HG02588 (cell line): ENCODE data around the gene B3GNT2.

Experiments
- ATAC-seq: cut with Tn5 transposase; IDR thresholded peaks from one replicate; pipeline ENCODE4 v1.9.1; 2021; ENCODE audit warnings: mild to moderate bottlenecking, moderate library complexity; ENCODE audit not compliant: unreplicated experiment

The B3GNT2 gene

GRCh38 chr2:62202729-62203128 lies 6.8 kb downstream of the B3GNT2 start:
- no peak for ATAC-seq

GRCh38 chr2:62203459-62203858 lies 7.5 kb downstream of the B3GNT2 start:
- no peak for ATAC-seq

GRCh38 chr2:62204998-62205496 lies 9.1 kb downstream of the B3GNT2 start:
- no peak for ATAC-seq

DNA sequence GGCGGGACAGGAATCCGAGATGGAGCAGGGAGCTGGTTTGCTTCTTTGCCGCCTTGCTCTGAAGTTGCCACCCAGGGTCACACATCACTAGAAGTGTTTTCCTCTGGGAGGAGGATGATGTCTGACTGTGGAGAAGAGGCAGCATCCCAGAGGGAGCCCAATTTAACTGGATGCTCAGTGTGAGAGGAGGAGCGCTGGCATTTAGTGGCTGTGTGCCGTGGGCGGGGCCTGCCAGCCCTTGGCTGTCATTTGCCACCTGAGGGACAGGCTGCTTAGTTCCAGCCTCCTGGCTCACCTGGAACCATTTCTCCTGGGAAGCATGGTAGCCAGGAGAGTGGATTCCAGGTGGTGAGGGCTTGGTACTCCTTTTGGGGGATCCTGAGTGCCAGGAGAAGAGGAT lies 9.6 kb downstream of the B3GNT2 start:
- ATAC-seq, result no peak

DNA sequence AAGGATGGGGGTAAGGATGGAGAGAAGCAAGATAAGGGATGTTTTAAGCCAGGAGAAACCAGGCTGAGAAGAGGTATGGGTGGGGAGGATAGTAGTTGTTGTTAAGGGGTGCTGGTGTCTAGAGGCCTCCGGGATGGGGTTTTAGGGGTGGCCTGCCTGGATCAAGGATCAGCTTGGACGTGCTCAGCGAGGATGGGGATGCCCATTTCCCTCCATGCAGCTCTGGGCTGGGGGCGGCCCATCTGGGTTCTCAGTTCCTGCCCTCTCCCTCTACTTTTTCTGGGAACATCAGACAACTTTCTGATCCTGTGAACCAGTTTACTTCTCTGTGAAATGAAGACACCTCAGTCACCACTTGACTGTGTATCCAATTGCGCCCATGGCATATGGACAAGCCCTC lies 10.1 kb downstream of the B3GNT2 start:
- no peak for ATAC-seq

GRCh38 chr2:62207491-62207890 lies 11.6 kb downstream of the B3GNT2 start:
- ATAC-seq, result no peak

GRCh38 chr2:62208074-62208757 lies 12.3 kb downstream of the B3GNT2 start:
- ATAC-seq, result no peak

DNA sequence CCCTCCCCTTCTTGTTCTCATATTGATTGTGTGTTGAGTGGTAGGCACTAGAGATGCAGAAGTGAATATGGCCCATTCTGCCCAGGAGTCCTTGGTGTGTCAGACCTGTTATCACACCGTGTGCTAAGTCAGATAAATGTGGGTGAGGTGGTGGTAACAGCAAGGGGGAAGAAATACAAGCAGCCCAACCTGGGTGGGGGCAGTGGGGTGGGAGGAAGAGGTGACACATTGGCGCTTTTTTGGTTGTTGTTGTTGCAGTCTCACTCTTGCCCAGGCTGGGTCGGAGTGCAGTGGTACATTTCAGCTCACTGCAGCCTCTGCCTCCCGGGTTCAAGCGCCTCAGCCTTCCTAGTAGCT lies 12.8 kb downstream of the B3GNT2 start:
- ATAC-seq, result no peak

- ATAC-seq, result no peak
Measured at GRCh38 chr2:62209427-62209991, 13.6 kb downstream of the B3GNT2 start.

- ATAC-seq, result no peak
Measured at GRCh38 chr2:62215306-62216064, 19.6 kb downstream of the B3GNT2 start.

- no peak for ATAC-seq
Measured at GRCh38 chr2:62216113-62216512, 20.2 kb downstream of the B3GNT2 start.

- no peak for ATAC-seq
Measured at GRCh38 chr2:62216616-62217015, 20.7 kb downstream of the B3GNT2 start.

DNA sequence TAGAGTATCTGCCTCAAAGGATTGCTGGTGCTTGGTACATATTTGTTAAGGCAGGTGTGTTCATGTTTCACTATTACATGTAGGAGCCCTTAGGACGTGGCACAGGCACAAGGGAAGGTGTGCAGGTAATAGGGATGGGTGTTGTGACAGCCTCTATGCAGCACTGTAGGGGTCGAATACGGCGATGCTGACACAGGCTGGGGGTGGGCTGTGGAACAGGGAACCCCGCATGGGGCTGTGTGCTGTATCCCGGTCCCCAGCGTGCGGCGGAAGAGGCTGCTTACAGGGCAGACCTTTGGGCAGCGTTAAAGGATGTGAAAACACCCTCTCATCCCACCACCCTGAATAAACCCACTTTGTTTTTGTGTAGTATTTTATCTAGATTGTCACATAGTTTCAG lies 21.5 kb downstream of the B3GNT2 start:
- no peak for ATAC-seq

- ATAC-seq, result no peak
Measured at GRCh38 chr2:62217970-62218369, 22.1 kb downstream of the B3GNT2 start.

- ATAC-seq, result no peak
Measured at GRCh38 chr2:62219407-62220159, 23.7 kb downstream of the B3GNT2 start.

GRCh38 chr2:62221141-62221540 lies 25.2 kb downstream of the B3GNT2 start:
- no peak for ATAC-seq

DNA sequence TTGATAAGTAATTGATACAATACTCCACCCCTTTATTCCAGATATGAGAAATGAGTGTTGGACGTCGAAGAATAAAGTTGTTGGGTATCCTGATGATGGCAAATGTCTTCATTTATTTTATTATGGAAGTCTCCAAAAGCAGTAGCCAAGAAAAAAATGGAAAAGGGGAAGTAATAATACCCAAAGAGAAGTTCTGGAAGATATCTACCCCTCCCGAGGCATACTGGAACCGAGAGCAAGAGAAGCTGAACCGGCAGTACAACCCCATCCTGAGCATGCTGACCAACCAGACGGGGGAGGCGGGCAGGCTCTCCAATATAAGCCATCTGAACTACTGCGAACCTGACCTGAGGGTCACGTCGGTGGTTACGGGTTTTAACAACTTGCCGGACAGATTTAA lies 26.3 kb downstream of the B3GNT2 start:
- no peak for ATAC-seq

DNA sequence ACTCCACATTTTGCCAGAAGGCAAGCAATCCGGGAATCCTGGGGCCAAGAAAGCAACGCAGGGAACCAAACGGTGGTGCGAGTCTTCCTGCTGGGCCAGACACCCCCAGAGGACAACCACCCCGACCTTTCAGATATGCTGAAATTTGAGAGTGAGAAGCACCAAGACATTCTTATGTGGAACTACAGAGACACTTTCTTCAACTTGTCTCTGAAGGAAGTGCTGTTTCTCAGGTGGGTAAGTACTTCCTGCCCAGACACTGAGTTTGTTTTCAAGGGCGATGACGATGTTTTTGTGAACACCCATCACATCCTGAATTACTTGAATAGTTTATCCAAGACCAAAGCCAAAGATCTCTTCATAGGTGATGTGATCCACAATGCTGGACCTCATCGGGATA lies 26.8 kb downstream of the B3GNT2 start:
- ATAC-seq, result no peak

GRCh38 chr2:62224976-62225375 lies 29.1 kb downstream of the B3GNT2 start:
- ATAC-seq, result no peak

DNA sequence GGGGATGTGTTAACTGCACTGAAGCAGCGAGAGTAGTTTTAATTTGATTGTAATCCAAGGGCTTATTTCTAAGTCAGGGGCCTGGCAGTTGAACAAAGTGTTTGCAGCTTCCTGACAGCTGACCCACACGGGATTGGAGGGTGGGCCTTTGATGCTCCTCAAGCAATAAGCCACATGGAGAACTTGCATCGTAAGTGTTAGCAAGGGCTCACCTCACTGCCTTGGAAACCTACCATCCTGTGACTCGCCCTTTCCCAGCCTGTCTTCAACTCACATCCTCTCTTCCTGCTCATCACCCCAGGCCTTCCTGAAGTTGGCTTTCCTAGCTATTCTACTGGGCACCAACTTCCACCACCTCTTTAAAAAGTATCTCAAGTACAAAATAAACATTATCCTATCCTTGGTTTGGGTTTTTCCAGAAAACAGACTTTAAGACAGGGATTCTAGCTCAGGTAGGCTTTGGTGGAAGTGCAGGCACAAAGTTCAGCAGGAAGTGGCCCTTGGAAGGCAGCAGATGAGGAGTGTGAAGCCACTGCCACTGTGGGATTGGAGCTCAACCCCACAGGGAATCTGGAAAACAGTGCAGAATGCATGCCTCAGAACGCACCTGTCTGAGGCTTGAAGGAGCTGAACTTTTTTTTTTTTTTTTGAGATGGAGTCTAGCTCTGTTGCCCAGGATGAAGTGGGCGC lies 31.6 kb downstream of the B3GNT2 start:
- no peak for ATAC-seq

GRCh38 chr2:62229082-62229605 lies 33.2 kb downstream of the B3GNT2 start:
- ATAC-seq, result no peak
